GM19395 (cell line): ENCODE data around the gene REEP5.

Experiments used
- ATAC-seq: cut with Tn5 transposase; IDR thresholded peaks from one replicate; pipeline ENCODE4 v1.9.1; 2021; ENCODE audit warnings: mild to moderate bottlenecking, moderate library complexity; ENCODE audit not compliant: unreplicated experiment

Gene REEP5

DNA sequence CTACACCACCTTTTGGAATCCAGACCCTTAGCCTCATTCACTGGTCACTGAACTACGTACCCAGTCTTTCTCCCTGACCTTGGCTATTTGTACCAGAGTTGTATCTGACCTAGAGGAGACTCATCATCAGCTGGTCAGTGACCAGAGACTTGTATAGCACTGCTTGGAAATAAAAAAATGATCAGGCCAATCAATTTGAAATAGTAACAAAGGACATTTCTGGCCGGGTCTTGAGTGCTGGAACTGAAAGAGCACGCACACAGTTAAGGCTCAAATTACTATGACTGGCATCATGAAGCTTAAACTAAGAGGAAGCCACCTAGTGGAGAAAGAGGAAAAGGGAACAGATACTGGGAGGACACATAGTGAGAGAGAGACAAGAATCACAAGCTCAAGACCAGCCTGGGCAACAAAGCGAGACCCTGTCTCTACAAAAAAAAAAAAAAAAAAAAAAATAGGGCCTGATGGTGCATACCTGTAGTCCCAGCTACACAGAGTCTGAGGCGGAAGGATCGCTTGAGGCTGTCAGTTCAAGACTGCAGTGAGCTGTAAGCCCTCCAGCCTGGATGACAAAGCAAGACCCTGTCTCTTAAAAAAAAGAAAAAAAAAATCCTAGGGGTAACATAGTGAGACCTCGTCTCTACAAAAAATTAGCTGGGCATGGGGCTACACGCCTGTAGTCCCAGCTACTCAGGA, 73.8 kb downstream of the REEP5 start:
- peak; percentile 99 for ATAC-seq

DNA sequence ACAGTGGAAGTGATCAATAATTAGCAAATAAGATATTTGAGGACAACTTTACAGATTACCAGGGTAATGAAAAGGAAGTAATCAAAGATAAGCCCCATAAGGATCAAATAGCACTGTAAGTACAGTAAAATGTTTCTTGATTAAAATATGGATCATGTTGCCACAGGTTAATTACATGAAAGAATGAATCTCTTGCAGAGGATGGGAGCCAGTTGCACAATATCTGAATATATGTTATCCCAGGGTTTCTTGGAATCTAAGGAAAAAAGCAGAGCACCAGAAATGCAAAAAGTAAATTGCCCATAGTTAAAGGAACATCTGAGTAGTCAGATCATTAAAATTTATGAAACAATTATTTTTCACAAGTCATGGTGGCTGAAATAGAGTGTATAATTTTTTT, 74.7 kb downstream of the REEP5 start:
- ATAC-seq = no peak

- no peak for ATAC-seq
Measured at GRCh38 chr5:112846556-112846955, 75.5 kb downstream of the REEP5 start.

GRCh38 chr5:112844489-112844888, 77.5 kb downstream of the REEP5 start:
- no peak for ATAC-seq

DNA sequence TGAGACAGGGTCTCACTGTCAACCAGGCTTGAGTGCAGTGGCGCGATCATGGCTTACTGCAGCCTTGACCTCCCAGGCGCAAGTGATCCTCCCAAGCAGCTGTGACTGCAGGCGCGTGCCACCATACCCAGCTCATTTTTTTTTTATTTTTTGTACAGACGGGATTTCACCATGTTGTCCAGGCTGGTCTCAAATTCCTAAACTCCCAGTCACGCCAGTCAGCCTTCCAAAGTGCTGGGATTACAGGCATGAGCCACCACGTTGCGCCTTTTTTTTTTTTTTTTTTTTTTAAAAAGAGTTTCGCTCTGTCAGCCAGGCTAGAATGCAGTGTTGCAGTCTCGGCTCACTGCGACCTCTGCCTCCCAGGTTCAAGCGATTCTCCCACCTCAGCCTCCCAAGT, 88.1 kb downstream of the REEP5 start:
- ATAC-seq = no peak

- no peak for ATAC-seq
Measured at GRCh38 chr5:112830378-112830777, 91.6 kb downstream of the REEP5 start.
